ENCODE data around the gene EML6. TPM values are rescaled to one million over a fixed set of nuclear protein-coding genes. Genes with fewer than 3 reads are reported as not detected.
A peak's percentile ranks its signal among the peaks of the same experiment; 100 is the strongest.

The EML6 gene
- polyA plus RNA-seq, 2 of the 4 experiments (the other 2 are of a cell fraction): 1.4 to 1.5 TPM

DNA sequence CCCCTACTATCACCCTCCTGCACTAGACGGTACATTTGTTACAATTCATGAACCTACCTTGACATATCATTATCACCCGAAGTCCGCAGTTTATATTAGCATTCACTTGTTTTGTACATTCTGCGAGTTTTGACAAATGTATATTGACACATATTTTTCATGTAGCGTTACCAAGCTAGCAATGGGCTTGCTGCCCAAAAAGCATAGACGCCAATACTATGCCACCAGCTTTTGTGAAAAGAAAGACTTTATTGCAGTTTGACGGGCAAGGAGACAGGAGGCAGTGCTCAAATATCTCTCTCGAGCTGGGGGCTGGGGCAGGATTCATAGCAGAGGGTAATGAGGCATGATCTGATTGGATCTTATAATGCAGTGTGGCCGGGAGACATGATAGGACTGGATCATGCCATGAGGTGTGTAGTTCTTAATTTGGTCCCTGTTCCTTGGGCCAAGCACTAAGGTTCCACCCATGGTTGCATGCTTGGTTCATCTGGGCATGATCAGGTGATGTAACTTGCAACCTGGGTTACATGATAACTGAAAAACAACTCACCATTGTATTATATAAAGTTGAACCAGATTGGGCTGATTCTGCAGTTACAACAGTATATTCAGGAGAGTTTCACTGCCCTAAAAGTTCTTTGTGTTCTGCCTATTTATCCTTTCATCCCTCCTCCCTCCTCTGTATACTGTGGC is 164.5 kb downstream of the EML6 start:
- CTCF ChIA-PET: interaction anchor here (1.3 to 4.8 kb wide), 2 partner anchors 12 to 49 kb away, joined by 3 to 27 read pairs; no protein-coding TSS in a partner anchor
- FAIRE-seq: no peak
- no peak for DNase-seq (ENCODE audit: low read depth in 1 of 2, low spot score in 1 of 2)
- ATAC-seq: 0 out of 6 replicates have a peak, but pooled peaks of 1 of the 2 experiments have one; percentile 24
- WGBS (ENCODE audit: missing lambda C conversion rate): 61% methylated on average over 9 of the region's 9 CpGs
- TF ChIP-seq ZSCAN20 (CRISPR knock-in tag; IDR thresholded peaks at IDR 0.05) (no peak), MAFK (IDR thresholded peaks at IDR 0.05; ENCODE audit: partially characterized antibody) (no peak), HOXA7 (CRISPR knock-in tag; IDR thresholded peaks at IDR 0.05) (no peak), GATA3 (IDR thresholded peaks at IDR 0.05; ENCODE audit: borderline replicate concordance) (no peak), NR3C1 (IDR thresholded peaks at IDR 0.05) (no peak), SREBF2 (IDR thresholded peaks at IDR 0.05) (no peak), TFCP2L1 (CRISPR knock-in tag; IDR thresholded peaks at IDR 0.05) (no peak), POLR2AphosphoS2 (conservative IDR thresholded peaks at IDR 0.05; ENCODE audit: low read length) (no peak), BHLHE40 (IDR thresholded peaks at IDR 0.05; ENCODE audit: low read depth, low read length) (no peak), CBX8 (IDR thresholded peaks at IDR 0.05) (no peak), FOXS1 (CRISPR knock-in tag; IDR thresholded peaks at IDR 0.05) (no peak)
- TF ChIP-seq, protein P1, sequence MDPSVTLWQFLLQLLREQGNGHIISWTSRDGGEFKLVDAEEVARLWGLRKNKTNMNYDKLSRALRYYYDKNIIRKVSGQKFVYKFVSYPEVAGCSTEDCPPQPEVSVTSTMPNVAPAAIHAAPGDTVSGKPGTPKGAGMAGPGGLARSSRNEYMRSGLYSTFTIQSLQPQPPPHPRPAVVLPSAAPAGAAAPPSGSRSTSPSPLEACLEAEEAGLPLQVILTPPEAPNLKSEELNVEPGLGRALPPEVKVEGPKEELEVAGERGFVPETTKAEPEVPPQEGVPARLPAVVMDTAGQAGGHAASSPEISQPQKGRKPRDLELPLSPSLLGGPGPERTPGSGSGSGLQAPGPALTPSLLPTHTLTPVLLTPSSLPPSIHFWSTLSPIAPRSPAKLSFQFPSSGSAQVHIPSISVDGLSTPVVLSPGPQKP (IDR thresholded peaks at IDR 0.05; ENCODE audit: low read depth, low read length): no peak
- TF ChIP-seq, protein P2, sequence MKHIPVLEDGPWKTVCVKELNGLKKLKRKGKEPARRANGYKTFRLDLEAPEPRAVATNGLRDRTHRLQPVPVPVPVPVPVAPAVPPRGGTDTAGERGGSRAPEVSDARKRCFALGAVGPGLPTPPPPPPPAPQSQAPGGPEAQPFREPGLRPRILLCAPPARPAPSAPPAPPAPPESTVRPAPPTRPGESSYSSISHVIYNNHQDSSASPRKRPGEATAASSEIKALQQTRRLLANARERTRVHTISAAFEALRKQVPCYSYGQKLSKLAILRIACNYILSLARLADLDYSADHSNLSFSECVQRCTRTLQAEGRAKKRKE (CRISPR knock-in tag; IDR thresholded peaks at IDR 0.05; ENCODE audit: low read depth): no peak
- TF ChIP-seq, protein P3, sequence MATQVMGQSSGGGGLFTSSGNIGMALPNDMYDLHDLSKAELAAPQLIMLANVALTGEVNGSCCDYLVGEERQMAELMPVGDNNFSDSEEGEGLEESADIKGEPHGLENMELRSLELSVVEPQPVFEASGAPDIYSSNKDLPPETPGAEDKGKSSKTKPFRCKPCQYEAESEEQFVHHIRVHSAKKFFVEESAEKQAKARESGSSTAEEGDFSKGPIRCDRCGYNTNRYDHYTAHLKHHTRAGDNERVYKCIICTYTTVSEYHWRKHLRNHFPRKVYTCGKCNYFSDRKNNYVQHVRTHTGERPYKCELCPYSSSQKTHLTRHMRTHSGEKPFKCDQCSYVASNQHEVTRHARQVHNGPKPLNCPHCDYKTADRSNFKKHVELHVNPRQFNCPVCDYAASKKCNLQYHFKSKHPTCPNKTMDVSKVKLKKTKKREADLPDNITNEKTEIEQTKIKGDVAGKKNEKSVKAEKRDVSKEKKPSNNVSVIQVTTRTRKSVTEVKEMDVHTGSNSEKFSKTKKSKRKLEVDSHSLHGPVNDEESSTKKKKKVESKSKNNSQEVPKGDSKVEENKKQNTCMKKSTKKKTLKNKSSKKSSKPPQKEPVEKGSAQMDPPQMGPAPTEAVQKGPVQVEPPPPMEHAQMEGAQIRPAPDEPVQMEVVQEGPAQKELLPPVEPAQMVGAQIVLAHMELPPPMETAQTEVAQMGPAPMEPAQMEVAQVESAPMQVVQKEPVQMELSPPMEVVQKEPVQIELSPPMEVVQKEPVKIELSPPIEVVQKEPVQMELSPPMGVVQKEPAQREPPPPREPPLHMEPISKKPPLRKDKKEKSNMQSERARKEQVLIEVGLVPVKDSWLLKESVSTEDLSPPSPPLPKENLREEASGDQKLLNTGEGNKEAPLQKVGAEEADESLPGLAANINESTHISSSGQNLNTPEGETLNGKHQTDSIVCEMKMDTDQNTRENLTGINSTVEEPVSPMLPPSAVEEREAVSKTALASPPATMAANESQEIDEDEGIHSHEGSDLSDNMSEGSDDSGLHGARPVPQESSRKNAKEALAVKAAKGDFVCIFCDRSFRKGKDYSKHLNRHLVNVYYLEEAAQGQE (IDR thresholded peaks at IDR 0.05): no peak
- H3K27ac ChIP-seq: no peak overlapping the region
- H3K9me3 ChIP-seq: no peaks in the 10 kb centered on the region
- POLR2A ChIA-PET: no interaction called here
- H3K4me3 ChIP-seq: no peak overlapping the region
- H3K4me1 ChIP-seq: no peaks in the 10 kb centered on the region
- no peak overlapping the region for H3K4me2 ChIP-seq

DNA sequence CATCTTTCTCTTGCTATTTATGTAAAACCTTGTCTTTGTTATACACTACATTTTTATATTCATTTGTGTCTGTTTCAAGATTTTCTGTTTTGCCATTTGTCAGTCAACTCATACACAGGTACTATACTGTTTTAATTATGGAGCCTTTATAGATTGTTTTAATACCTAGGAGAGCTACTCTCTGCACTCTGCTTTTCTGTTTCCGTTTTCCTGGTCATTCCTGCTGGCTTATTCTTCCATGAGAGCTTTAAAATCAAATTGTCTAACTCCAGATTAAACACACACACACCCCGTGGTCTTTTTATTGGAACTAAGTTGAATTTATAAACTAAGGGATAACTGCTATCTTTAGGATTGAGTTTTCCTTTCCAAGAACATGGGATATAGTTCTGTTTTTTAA is 165.6 kb downstream of the EML6 start:
- H3K9me3 ChIP-seq: no peaks in the 10 kb centered on the region
- TF ChIP-seq CBX8 (IDR thresholded peaks at IDR 0.05): peak; percentile 72; the same call in 1 of the 2 replicates
- TF ChIP-seq RNF2 (IDR thresholded peaks at IDR 0.05; ENCODE audit: borderline replicate concordance, low read depth): no peak
- DNase-seq (ENCODE audit: low read depth in 1 of 2, low spot score in 1 of 2) (no peak), ATAC-seq (no peak), FAIRE-seq (no peak)
- ChIA-PET CTCF (interaction anchor here (1.2 to 4.8 kb wide), 3 partner anchors 8 to 16 kb away, joined by 4 to 27 read pairs (median 6); no protein-coding TSS in a partner anchor), POLR2A (no interaction called here)
- WGBS (ENCODE audit: missing lambda C conversion rate): 16% methylated on average over 2 of the region's 2 CpGs
- no peak overlapping the region for H3K27ac ChIP-seq
- H3K4me2 ChIP-seq: no peak overlapping the region
- no peak overlapping the region for H3K4me3 ChIP-seq
- no peaks in the 10 kb centered on the region for H3K4me1 ChIP-seq

DNA sequence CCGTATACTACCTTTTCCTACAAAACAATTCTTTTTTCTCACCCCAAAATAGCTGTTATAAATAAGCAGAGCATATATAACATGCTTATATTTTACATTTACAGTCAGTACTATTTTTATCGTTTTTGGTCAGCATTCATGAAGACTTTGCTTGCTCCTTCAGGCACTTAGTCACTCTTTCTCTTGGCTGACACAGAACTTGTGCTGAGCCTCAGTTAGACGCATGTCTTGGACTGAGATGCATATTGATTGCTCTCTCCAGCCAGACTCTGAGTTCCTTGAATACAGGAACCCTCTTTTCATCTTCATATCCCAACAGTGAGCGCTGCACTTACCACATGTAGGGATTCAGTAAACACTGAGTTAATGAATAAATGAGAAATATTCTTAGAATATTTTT is 168.4 kb downstream of the EML6 start:
- ChIA-PET POLR2A (no interaction called here), CTCF (interaction anchor here (1.0 to 4.8 kb wide), 2 partner anchors 8 to 9 kb away, joined by 3 to 27 read pairs; no protein-coding TSS in a partner anchor)
- Histone ChIP-seq H3K4me3 (no peak overlapping the region), H3K4me2 (no peak overlapping the region), H3K9me3 (no peaks in the 10 kb centered on the region), H3K27ac (no peak overlapping the region), H3K4me1 (no peaks in the 10 kb centered on the region)
- DNase-seq (ENCODE audit: low read depth in 1 of 2, low spot score in 1 of 2) (no peak), FAIRE-seq (no peak), ATAC-seq (no peak)
- WGBS (ENCODE audit: missing lambda C conversion rate): 43% methylated on average over 4 of the region's 4 CpGs
- TF ChIP-seq, protein P4, sequence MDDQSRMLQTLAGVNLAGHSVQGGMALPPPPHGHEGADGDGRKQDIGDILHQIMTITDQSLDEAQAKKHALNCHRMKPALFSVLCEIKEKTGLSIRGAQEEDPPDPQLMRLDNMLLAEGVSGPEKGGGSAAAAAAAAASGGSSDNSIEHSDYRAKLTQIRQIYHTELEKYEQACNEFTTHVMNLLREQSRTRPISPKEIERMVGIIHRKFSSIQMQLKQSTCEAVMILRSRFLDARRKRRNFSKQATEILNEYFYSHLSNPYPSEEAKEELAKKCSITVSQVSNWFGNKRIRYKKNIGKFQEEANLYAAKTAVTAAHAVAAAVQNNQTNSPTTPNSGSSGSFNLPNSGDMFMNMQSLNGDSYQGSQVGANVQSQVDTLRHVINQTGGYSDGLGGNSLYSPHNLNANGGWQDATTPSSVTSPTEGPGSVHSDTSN (IDR thresholded peaks at IDR 0.05): no peak
- TF ChIP-seq CHD4 (IDR thresholded peaks at IDR 0.05; ENCODE audit: borderline replicate concordance): no peak
- TF ChIP-seq, protein P5, sequence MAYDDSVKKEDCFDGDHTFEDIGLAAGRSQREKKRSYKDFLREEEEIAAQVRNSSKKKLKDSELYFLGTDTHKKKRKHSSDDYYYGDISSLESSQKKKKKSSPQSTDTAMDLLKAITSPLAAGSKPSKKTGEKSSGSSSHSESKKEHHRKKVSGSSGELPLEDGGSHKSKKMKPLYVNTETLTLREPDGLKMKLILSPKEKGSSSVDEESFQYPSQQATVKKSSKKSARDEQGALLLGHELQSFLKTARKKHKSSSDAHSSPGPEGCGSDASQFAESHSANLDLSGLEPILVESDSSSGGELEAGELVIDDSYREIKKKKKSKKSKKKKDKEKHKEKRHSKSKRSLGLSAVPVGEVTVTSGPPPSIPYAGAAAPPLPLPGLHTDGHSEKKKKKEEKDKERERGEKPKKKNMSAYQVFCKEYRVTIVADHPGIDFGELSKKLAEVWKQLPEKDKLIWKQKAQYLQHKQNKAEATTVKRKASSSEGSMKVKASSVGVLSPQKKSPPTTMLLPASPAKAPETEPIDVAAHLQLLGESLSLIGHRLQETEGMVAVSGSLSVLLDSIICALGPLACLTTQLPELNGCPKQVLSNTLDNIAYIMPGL (CRISPR knock-in tag; IDR thresholded peaks at IDR 0.05; ENCODE audit: borderline replicate concordance): no peak
- TF ChIP-seq NR3C1 (IDR thresholded peaks at IDR 0.05): no peak
- TF ChIP-seq, protein P1 (IDR thresholded peaks at IDR 0.05; ENCODE audit: low read depth, low read length): no peak
- TF ChIP-seq, protein P2 (CRISPR knock-in tag; IDR thresholded peaks at IDR 0.05; ENCODE audit: low read depth): no peak
- TF ChIP-seq PHF8 (IDR thresholded peaks at IDR 0.05; ENCODE audit: borderline replicate concordance, low read depth): no peak
- no peak for TF ChIP-seq ESRRA (IDR thresholded peaks at IDR 0.05; ENCODE audit: borderline replicate concordance, low read length)
- TF ChIP-seq TFCP2L1 (CRISPR knock-in tag; IDR thresholded peaks at IDR 0.05): no peak
- TF ChIP-seq HDAC2 (IDR thresholded peaks at IDR 0.05): no peak

All from A549 (cell line).